Measurements from ENCODE around the gene TRABD2B. TPM values are rescaled to one million over a fixed set of nuclear protein-coding genes. Genes with fewer than 3 reads are reported as not detected.

Gene TRABD2B
- total RNA-seq, 1 experiment from 2014 or later: 10.3 TPM

DNA sequence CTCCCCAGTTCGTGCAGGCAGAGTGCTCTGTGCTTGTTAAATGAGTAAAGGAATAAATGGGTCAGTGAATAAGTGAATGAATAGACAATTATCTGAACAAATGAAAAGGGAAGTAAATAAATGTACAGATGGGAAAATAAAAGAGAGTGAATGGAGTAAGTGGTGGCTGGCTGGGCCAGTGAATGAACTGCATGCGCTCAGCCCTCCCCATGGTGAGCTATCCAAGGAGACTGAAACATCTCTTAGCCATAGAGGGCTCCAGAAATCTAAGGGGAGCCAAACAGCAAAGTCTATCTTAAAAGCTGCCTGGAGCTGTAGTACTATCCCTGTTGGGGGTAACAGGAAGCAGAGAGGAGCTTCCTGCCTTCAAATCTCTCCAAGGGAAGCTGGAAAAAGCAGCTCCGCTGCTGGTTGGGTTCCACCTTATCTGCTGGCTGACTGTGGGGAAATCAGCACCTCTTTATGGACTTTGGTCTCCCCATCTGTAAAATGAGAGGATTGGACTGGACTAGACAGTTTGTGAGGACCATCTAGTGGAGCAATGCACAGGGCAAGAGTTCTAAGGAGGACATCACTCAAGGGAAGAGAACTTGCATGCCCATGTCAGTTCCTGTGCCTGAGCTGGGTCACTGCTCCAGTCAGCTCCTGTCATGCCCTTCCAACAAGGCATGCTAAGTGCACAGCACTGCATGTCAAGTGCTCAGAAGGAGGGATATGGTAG is 77.9 kb downstream of the TRABD2B start:
- DNase-seq (ENCODE audit: low spot score): no peak
- ChIA-PET POLR2A (no interaction called here), CTCF (interaction anchor here (1.0 kb wide), 1 partner anchor 133 kb away, joined by 5 read pairs; no protein-coding TSS in a partner anchor)
- no peak for TF ChIP-seq TEAD1 (CRISPR knock-in tag; IDR thresholded peaks at IDR 0.05)
- no peak for TF ChIP-seq NR3C1 (CRISPR knock-in tag; conservative IDR thresholded peaks at IDR 0.05; ENCODE audit: low read depth)
- 0 out of 2 replicates have a peak, but pooled peaks have one; percentile 13 for TF ChIP-seq GABPB1 (CRISPR knock-in tag; IDR thresholded peaks at IDR 0.05)
- no peak for TF ChIP-seq ZNF263 (CRISPR knock-in tag; IDR thresholded peaks at IDR 0.05; ENCODE audit: low read depth)
- no peak for TF ChIP-seq CBFB (CRISPR knock-in tag; IDR thresholded peaks at IDR 0.05; ENCODE audit: low read depth)
- no peak for TF ChIP-seq CREB1 (CRISPR knock-in tag; IDR thresholded peaks at IDR 0.05)
- TF ChIP-seq NFATC4 (CRISPR knock-in tag; IDR thresholded peaks at IDR 0.05): no peak
- TF ChIP-seq, protein P1, sequence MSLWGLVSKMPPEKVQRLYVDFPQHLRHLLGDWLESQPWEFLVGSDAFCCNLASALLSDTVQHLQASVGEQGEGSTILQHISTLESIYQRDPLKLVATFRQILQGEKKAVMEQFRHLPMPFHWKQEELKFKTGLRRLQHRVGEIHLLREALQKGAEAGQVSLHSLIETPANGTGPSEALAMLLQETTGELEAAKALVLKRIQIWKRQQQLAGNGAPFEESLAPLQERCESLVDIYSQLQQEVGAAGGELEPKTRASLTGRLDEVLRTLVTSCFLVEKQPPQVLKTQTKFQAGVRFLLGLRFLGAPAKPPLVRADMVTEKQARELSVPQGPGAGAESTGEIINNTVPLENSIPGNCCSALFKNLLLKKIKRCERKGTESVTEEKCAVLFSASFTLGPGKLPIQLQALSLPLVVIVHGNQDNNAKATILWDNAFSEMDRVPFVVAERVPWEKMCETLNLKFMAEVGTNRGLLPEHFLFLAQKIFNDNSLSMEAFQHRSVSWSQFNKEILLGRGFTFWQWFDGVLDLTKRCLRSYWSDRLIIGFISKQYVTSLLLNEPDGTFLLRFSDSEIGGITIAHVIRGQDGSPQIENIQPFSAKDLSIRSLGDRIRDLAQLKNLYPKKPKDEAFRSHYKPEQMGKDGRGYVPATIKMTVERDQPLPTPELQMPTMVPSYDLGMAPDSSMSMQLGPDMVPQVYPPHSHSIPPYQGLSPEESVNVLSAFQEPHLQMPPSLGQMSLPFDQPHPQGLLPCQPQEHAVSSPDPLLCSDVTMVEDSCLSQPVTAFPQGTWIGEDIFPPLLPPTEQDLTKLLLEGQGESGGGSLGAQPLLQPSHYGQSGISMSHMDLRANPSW (CRISPR knock-in tag; conservative IDR thresholded peaks at IDR 0.05; ENCODE audit: low read depth): no peak
- H3K4me3 Mint-ChIP-seq: no peak overlapping the region
- H3K4me1 Mint-ChIP-seq: peaks cover 15% of the 10 kb centered on the region
- ATAC-seq: no peak
- H3K27ac Mint-ChIP-seq: no peak overlapping the region
- H3K27me3 Mint-ChIP-seq (ENCODE audit: low read depth): no peaks in the 10 kb centered on the region
- no peaks in the 10 kb centered on the region for H3K36me3 Mint-ChIP-seq
- no peaks in the 10 kb centered on the region for H3K9me3 Mint-ChIP-seq

DNA sequence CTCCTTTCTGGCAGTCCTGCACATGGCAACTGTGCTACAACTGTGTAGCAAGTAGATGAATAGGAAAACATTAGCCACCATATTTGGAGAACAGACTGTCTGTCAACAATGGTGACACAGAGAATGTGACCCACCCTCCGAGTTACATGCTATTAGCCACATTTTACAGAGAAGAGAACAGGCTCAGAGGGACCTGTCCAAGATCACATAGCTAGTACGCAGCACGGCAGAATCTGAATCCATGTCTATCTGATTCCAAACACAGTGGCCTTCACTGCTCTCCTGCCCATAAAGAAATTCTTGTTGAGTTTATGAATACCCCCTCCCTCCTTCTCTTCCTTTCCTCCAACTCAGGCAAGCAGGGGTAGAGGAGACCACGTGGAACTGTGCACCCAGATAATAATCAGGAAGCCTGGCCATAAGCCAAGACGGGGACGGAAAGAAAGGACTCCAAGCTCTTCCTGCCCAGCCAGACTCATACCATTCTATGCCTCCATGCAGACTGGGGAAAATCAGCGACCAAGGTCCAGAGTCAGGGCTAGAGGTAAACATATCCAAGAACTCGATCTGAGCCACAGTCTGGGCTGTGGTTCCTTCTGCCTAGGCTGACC is 78.8 kb downstream of the TRABD2B start:
- Mint-ChIP-seq H3K36me3 (no peaks in the 10 kb centered on the region), H3K4me1 (peaks cover 15% of the 10 kb centered on the region), H3K9me3 (no peaks in the 10 kb centered on the region), H3K4me3 (no peak overlapping the region), H3K27me3 (ENCODE audit: low read depth) (no peaks in the 10 kb centered on the region), H3K27ac (no peak overlapping the region)
- CTCF ChIA-PET: interaction anchor here (1.0 to 1.1 kb wide), 2 partner anchors 12 to 133 kb away, joined by 3 to 5 read pairs; no protein-coding TSS in a partner anchor
- POLR2A ChIA-PET: no interaction called here
- TF ChIP-seq, protein P2, sequence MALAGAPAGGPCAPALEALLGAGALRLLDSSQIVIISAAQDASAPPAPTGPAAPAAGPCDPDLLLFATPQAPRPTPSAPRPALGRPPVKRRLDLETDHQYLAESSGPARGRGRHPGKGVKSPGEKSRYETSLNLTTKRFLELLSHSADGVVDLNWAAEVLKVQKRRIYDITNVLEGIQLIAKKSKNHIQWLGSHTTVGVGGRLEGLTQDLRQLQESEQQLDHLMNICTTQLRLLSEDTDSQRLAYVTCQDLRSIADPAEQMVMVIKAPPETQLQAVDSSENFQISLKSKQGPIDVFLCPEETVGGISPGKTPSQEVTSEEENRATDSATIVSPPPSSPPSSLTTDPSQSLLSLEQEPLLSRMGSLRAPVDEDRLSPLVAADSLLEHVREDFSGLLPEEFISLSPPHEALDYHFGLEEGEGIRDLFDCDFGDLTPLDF (CRISPR knock-in tag; IDR thresholded peaks at IDR 0.05): no peak
- TF ChIP-seq SMAD4 (CRISPR knock-in tag; IDR thresholded peaks at IDR 0.05) (no peak), GABPB1 (CRISPR knock-in tag; IDR thresholded peaks at IDR 0.05) (0 out of 2 replicates have a peak, but pooled peaks have one; percentile 21)
- TF ChIP-seq, protein P3, sequence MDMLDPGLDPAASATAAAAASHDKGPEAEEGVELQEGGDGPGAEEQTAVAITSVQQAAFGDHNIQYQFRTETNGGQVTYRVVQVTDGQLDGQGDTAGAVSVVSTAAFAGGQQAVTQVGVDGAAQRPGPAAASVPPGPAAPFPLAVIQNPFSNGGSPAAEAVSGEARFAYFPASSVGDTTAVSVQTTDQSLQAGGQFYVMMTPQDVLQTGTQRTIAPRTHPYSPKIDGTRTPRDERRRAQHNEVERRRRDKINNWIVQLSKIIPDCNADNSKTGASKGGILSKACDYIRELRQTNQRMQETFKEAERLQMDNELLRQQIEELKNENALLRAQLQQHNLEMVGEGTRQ (CRISPR knock-in tag; IDR thresholded peaks at IDR 0.05): no peak
- no peak for ATAC-seq
- no peak for DNase-seq (ENCODE audit: low spot score)

DNA sequence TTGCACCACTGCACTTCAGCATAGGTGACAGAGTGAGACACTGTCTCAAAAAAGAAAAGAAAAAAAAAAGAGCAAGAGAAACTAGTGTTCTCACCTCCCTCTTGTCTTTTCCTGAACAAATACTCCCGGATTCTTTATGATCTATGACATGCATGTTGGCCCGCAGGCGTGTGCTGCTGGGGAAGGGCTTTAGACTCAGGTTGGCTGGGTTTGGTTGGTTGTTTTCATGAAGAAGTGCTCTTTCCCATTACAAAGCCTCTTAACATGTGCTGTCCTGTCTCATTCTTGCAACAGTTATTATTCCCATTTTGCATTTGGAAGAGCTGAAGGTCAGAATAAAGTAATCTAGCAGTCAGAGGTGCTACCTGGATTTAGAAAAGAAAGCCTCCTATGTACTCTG is 79.5 kb downstream of the TRABD2B start:
- CTCF ChIA-PET: interaction anchor here (1.1 kb wide), 1 partner anchor 13 kb away, joined by 3 read pairs; no protein-coding TSS in a partner anchor
- H3K4me1 Mint-ChIP-seq: peaks cover 19% of the 10 kb centered on the region
- TF ChIP-seq, protein P4, sequence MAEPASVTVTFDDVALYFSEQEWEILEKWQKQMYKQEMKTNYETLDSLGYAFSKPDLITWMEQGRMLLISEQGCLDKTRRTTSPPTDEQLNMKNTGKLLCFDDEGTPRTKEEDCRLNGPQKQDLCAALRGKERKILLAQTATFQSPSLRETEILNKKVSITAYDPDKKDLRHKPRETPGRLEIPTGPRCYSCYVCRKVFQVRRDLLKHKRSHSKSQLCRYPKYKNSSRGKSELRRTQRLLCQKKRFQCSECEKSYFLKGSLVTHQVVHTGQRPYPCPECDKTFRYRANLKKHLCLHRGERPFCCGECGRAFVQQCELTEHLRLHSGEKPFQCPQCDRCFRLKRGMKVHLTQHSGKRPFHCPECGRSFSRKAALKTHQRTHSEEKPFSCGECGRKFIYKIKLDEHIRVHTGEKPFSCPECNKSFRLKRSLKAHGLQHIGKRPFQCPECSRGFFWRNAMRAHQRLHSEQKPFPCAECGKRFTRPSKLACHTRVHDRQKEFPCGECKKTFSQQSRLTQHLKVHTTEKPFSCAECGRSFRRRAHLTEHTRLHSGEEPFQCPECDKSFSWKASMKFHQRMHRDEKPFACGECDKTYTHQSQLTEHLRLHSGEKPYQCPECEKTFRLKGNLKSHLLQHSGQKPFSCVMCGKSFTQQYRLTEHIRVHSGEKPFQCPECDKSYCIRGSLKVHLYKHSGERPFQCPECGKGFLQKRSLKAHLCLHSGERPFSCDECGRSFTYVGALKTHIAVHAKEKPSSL (CRISPR knock-in tag; conservative IDR thresholded peaks at IDR 0.05): no peak
- TF ChIP-seq, protein P5, sequence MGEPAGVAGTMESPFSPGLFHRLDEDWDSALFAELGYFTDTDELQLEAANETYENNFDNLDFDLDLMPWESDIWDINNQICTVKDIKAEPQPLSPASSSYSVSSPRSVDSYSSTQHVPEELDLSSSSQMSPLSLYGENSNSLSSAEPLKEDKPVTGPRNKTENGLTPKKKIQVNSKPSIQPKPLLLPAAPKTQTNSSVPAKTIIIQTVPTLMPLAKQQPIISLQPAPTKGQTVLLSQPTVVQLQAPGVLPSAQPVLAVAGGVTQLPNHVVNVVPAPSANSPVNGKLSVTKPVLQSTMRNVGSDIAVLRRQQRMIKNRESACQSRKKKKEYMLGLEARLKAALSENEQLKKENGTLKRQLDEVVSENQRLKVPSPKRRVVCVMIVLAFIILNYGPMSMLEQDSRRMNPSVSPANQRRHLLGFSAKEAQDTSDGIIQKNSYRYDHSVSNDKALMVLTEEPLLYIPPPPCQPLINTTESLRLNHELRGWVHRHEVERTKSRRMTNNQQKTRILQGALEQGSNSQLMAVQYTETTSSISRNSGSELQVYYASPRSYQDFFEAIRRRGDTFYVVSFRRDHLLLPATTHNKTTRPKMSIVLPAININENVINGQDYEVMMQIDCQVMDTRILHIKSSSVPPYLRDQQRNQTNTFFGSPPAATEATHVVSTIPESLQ (CRISPR knock-in tag; IDR thresholded peaks at IDR 0.05): no peak
- TF ChIP-seq NFATC4 (CRISPR knock-in tag; IDR thresholded peaks at IDR 0.05) (no peak), NFE2L1 (CRISPR knock-in tag; IDR thresholded peaks at IDR 0.05) (no peak), TEAD1 (CRISPR knock-in tag; IDR thresholded peaks at IDR 0.05) (no peak)
- TF ChIP-seq, protein P6, sequence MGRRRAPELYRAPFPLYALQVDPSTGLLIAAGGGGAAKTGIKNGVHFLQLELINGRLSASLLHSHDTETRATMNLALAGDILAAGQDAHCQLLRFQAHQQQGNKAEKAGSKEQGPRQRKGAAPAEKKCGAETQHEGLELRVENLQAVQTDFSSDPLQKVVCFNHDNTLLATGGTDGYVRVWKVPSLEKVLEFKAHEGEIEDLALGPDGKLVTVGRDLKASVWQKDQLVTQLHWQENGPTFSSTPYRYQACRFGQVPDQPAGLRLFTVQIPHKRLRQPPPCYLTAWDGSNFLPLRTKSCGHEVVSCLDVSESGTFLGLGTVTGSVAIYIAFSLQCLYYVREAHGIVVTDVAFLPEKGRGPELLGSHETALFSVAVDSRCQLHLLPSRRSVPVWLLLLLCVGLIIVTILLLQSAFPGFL (CRISPR knock-in tag; IDR thresholded peaks at IDR 0.05; ENCODE audit: borderline replicate concordance): no peak
- TF ChIP-seq, protein P7, sequence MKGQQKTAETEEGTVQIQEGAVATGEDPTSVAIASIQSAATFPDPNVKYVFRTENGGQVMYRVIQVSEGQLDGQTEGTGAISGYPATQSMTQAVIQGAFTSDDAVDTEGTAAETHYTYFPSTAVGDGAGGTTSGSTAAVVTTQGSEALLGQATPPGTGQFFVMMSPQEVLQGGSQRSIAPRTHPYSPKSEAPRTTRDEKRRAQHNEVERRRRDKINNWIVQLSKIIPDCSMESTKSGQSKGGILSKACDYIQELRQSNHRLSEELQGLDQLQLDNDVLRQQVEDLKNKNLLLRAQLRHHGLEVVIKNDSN (CRISPR knock-in tag; IDR thresholded peaks at IDR 0.05): no peak
- H3K27me3 Mint-ChIP-seq (ENCODE audit: low read depth): no peaks in the 10 kb centered on the region
- no peak overlapping the region for H3K27ac Mint-ChIP-seq
- H3K9me3 Mint-ChIP-seq: no peaks in the 10 kb centered on the region
- ATAC-seq (no peak), DNase-seq (ENCODE audit: low spot score) (no peak)
- POLR2A ChIA-PET: no interaction called here
- no peak overlapping the region for H3K4me3 Mint-ChIP-seq
- H3K36me3 Mint-ChIP-seq: no peaks in the 10 kb centered on the region

Measured in WTC11 (cell line).